Measurements from ENCODE around the gene FBXW2.

Gene FBXW2

GRCh38 chr9:120792898-120793765, at the start of gene FBXW2:
Gene FBXW2, minus strand, starts transcription at chr9:120793416. Its CDS starts 5,158 bp downstream, at chr9:120788258.
- Histone ChIP-seq H3K4me1 (ENCODE audit: control insufficient read depth, insufficient read depth, low read length) (0 out of 2 replicates have a peak, but pooled peaks cover 4% of the 10 kb centered on the region), H3K36me3 (ENCODE audit: control insufficient read depth, insufficient read depth, low read length) (peaks cover 17% of the 10 kb centered on the region), H3K27me3 (ENCODE audit: control insufficient read depth, insufficient read depth, low read length) (no peaks in the 10 kb centered on the region), H3K4me3 (ENCODE audit: low read depth, low read length) (peak within 1 kb of the TSS; percentile 90), H3K27ac (ENCODE audit: low read depth, low read length) (peak within 1 kb of the TSS; percentile 96), H3K9me3 (ENCODE audit: control insufficient read depth, insufficient read depth, low read length) (no peaks in the 10 kb centered on the region), H3K9ac (ENCODE audit: low read depth, low read length) (peak within 1 kb of the TSS; percentile 96)

- peak overlapping the region; percentile 92 for H3K27ac ChIP-seq (ENCODE audit: low read depth, low read length)
- peak overlapping the region; percentile 87 for H3K9ac ChIP-seq (ENCODE audit: low read depth, low read length)
- no peaks in the 10 kb centered on the region for H3K9me3 ChIP-seq (ENCODE audit: control insufficient read depth, insufficient read depth, low read length)
- H3K27me3 ChIP-seq (ENCODE audit: control insufficient read depth, insufficient read depth, low read length) = no peaks in the 10 kb centered on the region
- peaks cover 10% of the 10 kb centered on the region for H3K4me1 ChIP-seq (ENCODE audit: control insufficient read depth, insufficient read depth, low read length)
- peaks cover 19% of the 10 kb centered on the region for H3K36me3 ChIP-seq (ENCODE audit: control insufficient read depth, insufficient read depth, low read length)
- H3K4me3 ChIP-seq (ENCODE audit: low read depth, low read length) = peak overlapping the region; percentile 87
These were observed 48.9 kb upstream of the FBXW2 start for GRCh38 chr9:120841930-120842684.

GRCh38 chr9:120839146-120839545, 45.9 kb upstream of the FBXW2 start:
- H3K36me3 ChIP-seq (ENCODE audit: control insufficient read depth, insufficient read depth, low read length) = peaks cover 22% of the 10 kb centered on the region; the same call in 1 of the 2 replicates
- no peaks in the 10 kb centered on the region for H3K27me3 ChIP-seq (ENCODE audit: control insufficient read depth, insufficient read depth, low read length)
- no peaks in the 10 kb centered on the region for H3K9me3 ChIP-seq (ENCODE audit: control insufficient read depth, insufficient read depth, low read length)
- no peak overlapping the region for H3K9ac ChIP-seq (ENCODE audit: low read depth, low read length)
- H3K27ac ChIP-seq (ENCODE audit: low read depth, low read length) = no peak overlapping the region
- no peak overlapping the region for H3K4me3 ChIP-seq (ENCODE audit: low read depth, low read length)
- H3K4me1 ChIP-seq (ENCODE audit: control insufficient read depth, insufficient read depth, low read length) = peaks cover 3% of the 10 kb centered on the region

GRCh38 chr9:120837921-120838320, 44.7 kb upstream of the FBXW2 start:
- peaks cover 27% of the 10 kb centered on the region; the same call in 1 of the 2 replicates for H3K36me3 ChIP-seq (ENCODE audit: control insufficient read depth, insufficient read depth, low read length)
- H3K9me3 ChIP-seq (ENCODE audit: control insufficient read depth, insufficient read depth, low read length) = no peaks in the 10 kb centered on the region
- no peak overlapping the region for H3K9ac ChIP-seq (ENCODE audit: low read depth, low read length)
- no peaks in the 10 kb centered on the region for H3K27me3 ChIP-seq (ENCODE audit: control insufficient read depth, insufficient read depth, low read length)
- H3K27ac ChIP-seq (ENCODE audit: low read depth, low read length) = no peak overlapping the region
- H3K4me3 ChIP-seq (ENCODE audit: low read depth, low read length) = no peak overlapping the region
- peaks cover 3% of the 10 kb centered on the region for H3K4me1 ChIP-seq (ENCODE audit: control insufficient read depth, insufficient read depth, low read length)

GRCh38 chr9:120833325-120833724, 40.1 kb upstream of the FBXW2 start:
- Histone ChIP-seq H3K9me3 (ENCODE audit: control insufficient read depth, insufficient read depth, low read length) (no peaks in the 10 kb centered on the region), H3K4me3 (ENCODE audit: low read depth, low read length) (no peak overlapping the region), H3K27me3 (ENCODE audit: control insufficient read depth, insufficient read depth, low read length) (no peaks in the 10 kb centered on the region), H3K36me3 (ENCODE audit: control insufficient read depth, insufficient read depth, low read length) (peaks cover 64% of the 10 kb centered on the region), H3K27ac (ENCODE audit: low read depth, low read length) (peak overlapping the region; percentile 35), H3K4me1 (ENCODE audit: control insufficient read depth, insufficient read depth, low read length) (no peaks in the 10 kb centered on the region), H3K9ac (ENCODE audit: low read depth, low read length) (no peak overlapping the region)

- peaks cover 62% of the 10 kb centered on the region for H3K36me3 ChIP-seq (ENCODE audit: control insufficient read depth, insufficient read depth, low read length)
- no peak overlapping the region for H3K9ac ChIP-seq (ENCODE audit: low read depth, low read length)
- no peak overlapping the region for H3K4me3 ChIP-seq (ENCODE audit: low read depth, low read length)
- no peaks in the 10 kb centered on the region for H3K9me3 ChIP-seq (ENCODE audit: control insufficient read depth, insufficient read depth, low read length)
- H3K4me1 ChIP-seq (ENCODE audit: control insufficient read depth, insufficient read depth, low read length) = no peaks in the 10 kb centered on the region
- no peaks in the 10 kb centered on the region for H3K27me3 ChIP-seq (ENCODE audit: control insufficient read depth, insufficient read depth, low read length)
- no peak overlapping the region for H3K27ac ChIP-seq (ENCODE audit: low read depth, low read length)
These were observed 39.6 kb upstream of the FBXW2 start for GRCh38 chr9:120832807-120833206.

GRCh38 chr9:120830865-120831264, 37.6 kb upstream of the FBXW2 start:
- Histone ChIP-seq H3K9ac (ENCODE audit: low read depth, low read length) (no peak overlapping the region), H3K4me1 (ENCODE audit: control insufficient read depth, insufficient read depth, low read length) (no peaks in the 10 kb centered on the region), H3K27ac (ENCODE audit: low read depth, low read length) (no peak overlapping the region), H3K9me3 (ENCODE audit: control insufficient read depth, insufficient read depth, low read length) (no peaks in the 10 kb centered on the region), H3K27me3 (ENCODE audit: control insufficient read depth, insufficient read depth, low read length) (no peaks in the 10 kb centered on the region), H3K36me3 (ENCODE audit: control insufficient read depth, insufficient read depth, low read length) (peaks cover 74% of the 10 kb centered on the region), H3K4me3 (ENCODE audit: low read depth, low read length) (no peak overlapping the region)

- H3K36me3 ChIP-seq (ENCODE audit: control insufficient read depth, insufficient read depth, low read length) = peaks cover 77% of the 10 kb centered on the region
- H3K4me3 ChIP-seq (ENCODE audit: low read depth, low read length) = no peak overlapping the region
- no peaks in the 10 kb centered on the region for H3K27me3 ChIP-seq (ENCODE audit: control insufficient read depth, insufficient read depth, low read length)
- no peak overlapping the region for H3K27ac ChIP-seq (ENCODE audit: low read depth, low read length)
- H3K4me1 ChIP-seq (ENCODE audit: control insufficient read depth, insufficient read depth, low read length) = no peaks in the 10 kb centered on the region
- no peaks in the 10 kb centered on the region for H3K9me3 ChIP-seq (ENCODE audit: control insufficient read depth, insufficient read depth, low read length)
- no peak overlapping the region for H3K9ac ChIP-seq (ENCODE audit: low read depth, low read length)
These were observed 36.9 kb upstream of the FBXW2 start for GRCh38 chr9:120830151-120830550.

- Histone ChIP-seq H3K36me3 (ENCODE audit: control insufficient read depth, insufficient read depth, low read length) (peaks cover 77% of the 10 kb centered on the region), H3K4me3 (ENCODE audit: low read depth, low read length) (no peak overlapping the region), H3K9me3 (ENCODE audit: control insufficient read depth, insufficient read depth, low read length) (no peaks in the 10 kb centered on the region), H3K9ac (ENCODE audit: low read depth, low read length) (no peak overlapping the region), H3K27ac (ENCODE audit: low read depth, low read length) (no peak overlapping the region), H3K27me3 (ENCODE audit: control insufficient read depth, insufficient read depth, low read length) (no peaks in the 10 kb centered on the region), H3K4me1 (ENCODE audit: control insufficient read depth, insufficient read depth, low read length) (no peaks in the 10 kb centered on the region)
These were observed 36.4 kb upstream of the FBXW2 start for GRCh38 chr9:120829650-120830049.

- peaks cover 69% of the 10 kb centered on the region for H3K36me3 ChIP-seq (ENCODE audit: control insufficient read depth, insufficient read depth, low read length)
- H3K27ac ChIP-seq (ENCODE audit: low read depth, low read length) = no peak overlapping the region
These were observed 26.9 kb upstream of the FBXW2 start for GRCh38 chr9:120820095-120820494.

GRCh38 chr9:120818595-120818994, 25.4 kb upstream of the FBXW2 start:
- H3K36me3 ChIP-seq (ENCODE audit: control insufficient read depth, insufficient read depth, low read length) = peaks cover 55% of the 10 kb centered on the region
- H3K4me1 ChIP-seq (ENCODE audit: control insufficient read depth, insufficient read depth, low read length) = no peaks in the 10 kb centered on the region
- no peak overlapping the region for H3K27ac ChIP-seq (ENCODE audit: low read depth, low read length)
- H3K9me3 ChIP-seq (ENCODE audit: control insufficient read depth, insufficient read depth, low read length) = no peaks in the 10 kb centered on the region
- H3K9ac ChIP-seq (ENCODE audit: low read depth, low read length) = no peak overlapping the region
- H3K27me3 ChIP-seq (ENCODE audit: control insufficient read depth, insufficient read depth, low read length) = no peaks in the 10 kb centered on the region
- no peak overlapping the region for H3K4me3 ChIP-seq (ENCODE audit: low read depth, low read length)

More at GRCh38 chr9:120820095-120820494, 26.9 kb upstream of the FBXW2 start:
- no peaks in the 10 kb centered on the region for H3K27me3 ChIP-seq (ENCODE audit: control insufficient read depth, insufficient read depth, low read length)
- H3K9ac ChIP-seq (ENCODE audit: low read depth, low read length) = no peak overlapping the region
- H3K4me3 ChIP-seq (ENCODE audit: low read depth, low read length) = no peak overlapping the region
- no peaks in the 10 kb centered on the region for H3K9me3 ChIP-seq (ENCODE audit: control insufficient read depth, insufficient read depth, low read length)
- no peaks in the 10 kb centered on the region for H3K4me1 ChIP-seq (ENCODE audit: control insufficient read depth, insufficient read depth, low read length)
